Stimulated activated naive CD8-positive, alpha-beta T cell treated with anti-CD3 and anti-CD28 coated beads, Interleukin-15, Interleukin-2, amounts not matched to agents 100 ng/mL and 50 ng/mL, for 24 hours (primary cell): ENCODE measurements around the gene KDM1A.
"Not testable (repeated sequence)": the region's sequence is repeated elsewhere in the genome, so short reads cannot be mapped to it uniquely, and the experiment has no call there.

Experiments used
- H3K27ac Mint-ChIP-seq: one replicate; pipeline ENCODE4 v1.8.0; 2021; ENCODE audit warnings: mild to moderate bottlenecking, mixed read lengths
- H3K27me3 Mint-ChIP-seq: one replicate; pipeline ENCODE4 v1.8.0; 2021; ENCODE audit warnings: mixed read lengths
- H3K36me3 Mint-ChIP-seq: one replicate; pipeline ENCODE4 v1.8.0; 2021; ENCODE audit warnings: low read depth, mixed read lengths
- H3K4me1 Mint-ChIP-seq: one replicate; pipeline ENCODE4 v1.8.0; 2021; ENCODE audit warnings: low read depth, mixed read lengths
- H3K4me3 Mint-ChIP-seq: one replicate; pipeline ENCODE4 v1.8.0; 2021; ENCODE audit warnings: mild to moderate bottlenecking, mixed read lengths
- H3K9me3 Mint-ChIP-seq: one replicate; pipeline ENCODE4 v1.8.0; 2021; ENCODE audit warnings: mixed read lengths

The KDM1A gene

DNA sequence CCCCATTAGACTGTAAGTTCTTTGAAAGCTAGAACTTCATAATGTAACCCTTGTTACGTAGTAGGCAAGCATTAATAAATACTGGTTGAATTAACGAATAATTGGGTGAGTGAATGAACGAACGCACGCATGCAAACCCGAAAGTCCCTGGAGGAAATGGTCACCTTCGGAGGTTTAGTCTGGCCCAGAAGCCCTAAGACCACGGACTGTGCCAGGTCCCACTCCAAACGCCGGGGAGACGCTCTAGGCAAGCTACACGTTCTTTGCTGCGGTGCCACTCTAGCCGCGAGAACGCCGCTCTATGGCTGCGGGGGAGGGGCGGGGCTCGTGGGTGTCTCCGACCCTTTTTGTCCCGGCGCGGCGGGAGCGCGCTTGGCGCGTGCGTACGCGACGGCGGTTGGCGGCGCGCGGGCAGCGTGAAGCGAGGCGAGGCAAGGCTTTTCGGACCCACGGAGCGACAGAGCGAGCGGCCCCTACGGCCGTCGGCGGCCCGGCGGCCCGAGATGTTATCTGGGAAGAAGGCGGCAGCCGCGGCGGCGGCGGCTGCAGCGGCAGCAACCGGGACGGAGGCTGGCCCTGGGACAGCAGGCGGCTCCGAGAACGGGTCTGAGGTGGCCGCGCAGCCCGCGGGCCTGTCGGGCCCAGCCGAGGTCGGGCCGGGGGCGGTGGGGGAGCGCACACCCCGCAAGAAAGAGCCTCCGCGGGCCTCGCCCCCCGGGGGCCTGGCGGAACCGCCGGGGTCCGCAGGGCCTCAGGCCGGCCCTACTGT lies at the start of gene KDM1A:
TSS of gene KDM1A (plus strand) at position 375 of the 769 bp plus-strand sequence. CDS start at position 504, 129 bp downstream.
- Mint-ChIP-seq H3K4me1 (peaks cover 49% of the 10 kb centered on the region), H3K9me3 (no peaks in the 10 kb centered on the region), H3K27me3 (no peaks in the 10 kb centered on the region), H3K27ac (peak within 1 kb of the TSS; percentile 94), H3K36me3 (peaks cover 30% of the 10 kb centered on the region), H3K4me3 (peak within 1 kb of the TSS; percentile 96)

DNA sequence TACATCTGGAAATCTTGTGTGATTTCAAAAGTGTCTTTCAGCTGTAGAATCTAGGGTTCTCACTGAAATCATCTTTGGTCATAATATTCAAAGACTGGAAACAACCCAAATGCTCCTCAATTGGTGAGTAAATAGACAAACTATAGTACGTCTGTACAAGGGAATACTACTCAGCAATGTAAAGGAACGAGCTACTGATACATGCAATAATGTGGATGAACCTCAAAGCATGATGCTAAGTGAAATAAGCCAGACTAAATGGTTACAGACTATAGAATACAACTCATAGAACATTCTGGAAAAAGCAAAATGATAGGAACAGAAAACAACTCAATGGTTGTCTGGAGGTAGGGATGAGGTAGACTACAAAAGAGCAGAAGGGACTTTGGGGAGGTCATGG lies 49.2 kb upstream of the KDM1A start:
- Mint-ChIP-seq H3K27me3 (peaks cover 53% of the 10 kb centered on the region), H3K9me3 (peaks cover 7% of the 10 kb centered on the region), H3K36me3 (no peaks in the 10 kb centered on the region), H3K27ac (no peak overlapping the region), H3K4me1 (no peaks in the 10 kb centered on the region), H3K4me3 (no peak overlapping the region)

DNA sequence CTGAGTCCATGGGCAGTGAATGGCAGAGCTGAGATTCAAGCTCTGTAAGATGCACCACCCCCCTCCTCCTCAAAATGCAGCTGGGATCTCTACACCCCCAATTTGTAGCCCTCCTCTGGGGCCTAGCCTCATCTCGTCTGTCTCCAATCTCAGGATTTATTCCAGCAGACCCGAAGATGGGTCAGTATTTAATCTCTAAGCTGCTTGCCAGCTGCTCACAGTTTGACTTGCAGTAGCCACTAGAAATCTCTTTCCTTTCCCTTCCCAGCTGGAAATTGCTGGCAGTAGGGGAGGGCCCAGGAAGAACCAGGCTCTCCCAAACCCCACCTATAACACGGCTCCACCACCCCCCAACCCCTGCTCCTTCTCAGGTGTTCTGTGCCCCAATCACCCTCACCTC lies 48.1 kb upstream of the KDM1A start:
- no peak overlapping the region for H3K4me3 Mint-ChIP-seq
- peaks cover 6% of the 10 kb centered on the region for H3K9me3 Mint-ChIP-seq
- H3K27ac Mint-ChIP-seq = no peak overlapping the region
- no peaks in the 10 kb centered on the region for H3K4me1 Mint-ChIP-seq
- no peaks in the 10 kb centered on the region for H3K36me3 Mint-ChIP-seq
- H3K27me3 Mint-ChIP-seq = peaks cover 49% of the 10 kb centered on the region

GRCh38 chr1:22971611-22972405 lies 47.5 kb upstream of the KDM1A start:
- no peak overlapping the region for H3K27ac Mint-ChIP-seq
- H3K27me3 Mint-ChIP-seq = peaks cover 49% of the 10 kb centered on the region
- H3K4me3 Mint-ChIP-seq = no peak overlapping the region
- H3K36me3 Mint-ChIP-seq = no peaks in the 10 kb centered on the region
- no peaks in the 10 kb centered on the region for H3K4me1 Mint-ChIP-seq
- no peaks in the 10 kb centered on the region for H3K9me3 Mint-ChIP-seq

DNA sequence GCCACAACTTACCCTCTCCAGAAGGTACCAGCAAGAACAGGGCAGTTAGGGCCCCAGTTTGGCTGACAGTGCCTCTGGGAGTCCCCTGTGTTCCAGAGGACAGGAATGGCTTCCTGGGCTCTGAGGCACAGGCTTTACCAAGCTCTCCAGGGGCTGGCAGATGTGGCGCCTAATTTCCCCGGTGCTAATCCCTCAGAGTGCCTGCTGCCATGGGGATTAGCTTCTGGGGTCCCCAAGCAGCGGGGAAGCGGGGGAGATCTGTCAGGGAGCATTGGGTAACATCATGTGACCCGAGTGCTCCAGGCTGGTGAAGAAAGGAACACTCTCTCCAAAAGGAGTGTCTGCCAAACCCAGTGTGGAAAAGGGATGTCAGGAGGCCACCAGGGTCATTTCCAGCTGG lies 46.5 kb upstream of the KDM1A start, which contains the start of gene LACTBL1:
TSS of gene LACTBL1 (minus strand) at position 107 of the 400 bp plus-strand sequence. CDS start 550 bp downstream, outside the sequence.
- no peaks in the 10 kb centered on the region for H3K9me3 Mint-ChIP-seq
- no peaks in the 10 kb centered on the region for H3K4me1 Mint-ChIP-seq
- no peaks in the 10 kb centered on the region for H3K36me3 Mint-ChIP-seq
- H3K27me3 Mint-ChIP-seq = peaks cover 49% of the 10 kb centered on the region
- no peak within 1 kb of the TSS for H3K27ac Mint-ChIP-seq
- H3K4me3 Mint-ChIP-seq = no peak within 1 kb of the TSS

GRCh38 chr1:22975694-22976093 lies 43.6 kb upstream of the KDM1A start:
- peaks cover 21% of the 10 kb centered on the region for H3K27me3 Mint-ChIP-seq
- H3K4me3 Mint-ChIP-seq = no peak overlapping the region
- H3K4me1 Mint-ChIP-seq = no peaks in the 10 kb centered on the region
- H3K36me3 Mint-ChIP-seq = no peaks in the 10 kb centered on the region
- H3K9me3 Mint-ChIP-seq = no peaks in the 10 kb centered on the region
- H3K27ac Mint-ChIP-seq = no peak overlapping the region

DNA sequence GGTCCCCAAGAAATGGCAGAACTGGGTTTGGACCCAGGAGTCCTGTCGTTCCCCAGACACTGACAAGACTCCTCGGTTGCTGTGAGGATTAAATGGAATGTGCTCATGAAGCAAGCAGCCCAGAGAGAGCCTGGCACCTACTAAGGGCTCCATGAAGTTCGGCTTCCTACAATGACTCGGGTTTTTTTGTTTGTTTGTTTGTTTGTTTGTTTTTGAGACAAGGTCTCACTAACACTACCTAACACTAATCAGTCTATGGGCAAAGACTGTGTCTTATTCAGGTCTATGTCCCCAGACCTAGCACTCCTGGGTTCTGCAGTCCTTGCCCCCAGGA lies 43.2 kb upstream of the KDM1A start:
- Mint-ChIP-seq H3K36me3 (no peaks in the 10 kb centered on the region), H3K27ac (no peak overlapping the region), H3K4me3 (no peak overlapping the region), H3K4me1 (no peaks in the 10 kb centered on the region), H3K27me3 (peaks cover 19% of the 10 kb centered on the region), H3K9me3 (no peaks in the 10 kb centered on the region)

- no peak overlapping the region for H3K4me3 Mint-ChIP-seq
- H3K9me3 Mint-ChIP-seq = no peaks in the 10 kb centered on the region
- H3K27me3 Mint-ChIP-seq = peaks cover 14% of the 10 kb centered on the region
These were observed 42.6 kb upstream of the KDM1A start for GRCh38 chr1:22976461-22977243.

GRCh38 chr1:22978299-22978698 lies 41.0 kb upstream of the KDM1A start:
- Mint-ChIP-seq H3K27ac (no peak overlapping the region), H3K27me3 (peaks cover 7% of the 10 kb centered on the region), H3K36me3 (no peaks in the 10 kb centered on the region), H3K4me3 (no peak overlapping the region), H3K4me1 (no peaks in the 10 kb centered on the region), H3K9me3 (no peaks in the 10 kb centered on the region)

More at GRCh38 chr1:22976461-22977243, 42.6 kb upstream of the KDM1A start:
- no peaks in the 10 kb centered on the region for H3K36me3 Mint-ChIP-seq
- no peak overlapping the region for H3K27ac Mint-ChIP-seq
- H3K4me1 Mint-ChIP-seq = no peaks in the 10 kb centered on the region

GRCh38 chr1:22980471-22980790 lies 38.8 kb upstream of the KDM1A start:
- not testable (repeated sequence) for H3K27ac Mint-ChIP-seq, H3K36me3 Mint-ChIP-seq, H3K9me3 Mint-ChIP-seq, H3K4me1 Mint-ChIP-seq, H3K4me3 Mint-ChIP-seq, H3K27me3 Mint-ChIP-seq

GRCh38 chr1:22983944-22984343 lies 35.3 kb upstream of the KDM1A start:
- no peaks in the 10 kb centered on the region for H3K9me3 Mint-ChIP-seq
- no peak overlapping the region for H3K4me3 Mint-ChIP-seq
- H3K27me3 Mint-ChIP-seq = peaks cover 9% of the 10 kb centered on the region
- H3K27ac Mint-ChIP-seq = no peak overlapping the region
- H3K4me1 Mint-ChIP-seq = no peaks in the 10 kb centered on the region
- no peaks in the 10 kb centered on the region for H3K36me3 Mint-ChIP-seq

DNA sequence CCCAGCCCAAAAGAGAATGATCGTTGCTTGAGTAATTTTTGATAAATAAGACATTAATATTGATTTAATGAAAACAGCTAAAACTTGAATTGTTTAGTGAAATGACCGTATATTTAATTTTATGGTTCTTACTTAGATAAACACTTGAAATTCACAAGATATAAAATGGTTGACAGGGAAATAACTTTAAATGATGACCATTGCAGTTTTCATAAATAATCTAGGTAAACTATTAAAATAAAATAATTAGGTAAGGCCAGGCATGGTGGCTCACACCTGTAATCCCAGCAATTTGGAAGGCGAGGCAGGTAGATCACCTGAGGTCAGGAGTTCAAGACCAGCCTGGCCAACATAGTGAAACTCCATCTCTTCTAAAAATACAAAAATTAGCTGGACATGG lies 26.9 kb upstream of the KDM1A start:
- not testable (repeated sequence) for H3K36me3 Mint-ChIP-seq, H3K9me3 Mint-ChIP-seq, H3K27ac Mint-ChIP-seq, H3K4me1 Mint-ChIP-seq, H3K4me3 Mint-ChIP-seq
- peaks cover 12% of the 10 kb centered on the region for H3K27me3 Mint-ChIP-seq

GRCh38 chr1:22993220-22993795 lies 26.0 kb upstream of the KDM1A start:
- not testable (repeated sequence) for H3K27me3 Mint-ChIP-seq, H3K9me3 Mint-ChIP-seq, H3K4me1 Mint-ChIP-seq, H3K27ac Mint-ChIP-seq, H3K4me3 Mint-ChIP-seq, H3K36me3 Mint-ChIP-seq

GRCh38 chr1:22995774-22996173 lies 23.5 kb upstream of the KDM1A start:
- H3K9me3 Mint-ChIP-seq = peaks cover 3% of the 10 kb centered on the region
- no peak overlapping the region for H3K27ac Mint-ChIP-seq
- H3K4me3 Mint-ChIP-seq = no peak overlapping the region
- H3K4me1 Mint-ChIP-seq = no peaks in the 10 kb centered on the region
- peaks cover 3% of the 10 kb centered on the region for H3K36me3 Mint-ChIP-seq
- H3K27me3 Mint-ChIP-seq = peaks cover 8% of the 10 kb centered on the region

DNA sequence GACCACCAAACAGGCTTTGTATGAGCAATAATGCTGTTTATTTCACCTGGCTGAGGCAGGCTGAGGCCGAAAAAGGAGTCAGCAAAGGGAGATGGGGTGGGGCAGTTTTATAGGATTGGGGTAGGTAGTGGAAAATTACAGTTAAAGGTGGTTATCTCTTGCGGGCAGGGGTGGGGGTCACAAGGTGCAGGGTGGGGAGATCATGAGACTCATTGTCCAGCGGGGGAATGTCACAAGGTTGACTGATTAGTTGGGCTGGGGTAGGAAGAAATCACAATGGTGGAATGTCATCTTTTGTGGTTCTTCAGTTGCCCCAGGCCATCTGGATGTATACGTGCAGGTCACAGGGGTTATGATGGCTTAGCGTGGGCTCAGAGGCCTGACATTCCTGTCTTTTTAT lies 21.7 kb upstream of the KDM1A start:
- not testable (repeated sequence) for H3K27ac Mint-ChIP-seq, H3K9me3 Mint-ChIP-seq, H3K36me3 Mint-ChIP-seq, H3K27me3 Mint-ChIP-seq, H3K4me1 Mint-ChIP-seq, H3K4me3 Mint-ChIP-seq
